Activated T-cell treated with anti-CD3 and anti-CD28 coated beads, Interleukin-2, amount 50 U/mL, for 48 hours (primary cell): ENCODE measurements around the gene PPP4C.
A peak's percentile ranks its signal among the peaks of the same experiment; 100 is the strongest.

Experiments used
- DNase-seq, 2 experiments: peaks; one replicate each; pipeline ENCODE4 v3.0.0-alpha.2; 2020

PPP4C gene

GRCh38 chr16:30060346-30060745 is 15.4 kb upstream of the PPP4C start:
- no peak for DNase-seq

- DNase-seq = no peak
Observed at GRCh38 chr16:30060836-30061554, 14.8 kb upstream of the PPP4C start.

- DNase-seq = no peak
Observed at GRCh38 chr16:30063278-30063892, 12.4 kb upstream of the PPP4C start.

DNA sequence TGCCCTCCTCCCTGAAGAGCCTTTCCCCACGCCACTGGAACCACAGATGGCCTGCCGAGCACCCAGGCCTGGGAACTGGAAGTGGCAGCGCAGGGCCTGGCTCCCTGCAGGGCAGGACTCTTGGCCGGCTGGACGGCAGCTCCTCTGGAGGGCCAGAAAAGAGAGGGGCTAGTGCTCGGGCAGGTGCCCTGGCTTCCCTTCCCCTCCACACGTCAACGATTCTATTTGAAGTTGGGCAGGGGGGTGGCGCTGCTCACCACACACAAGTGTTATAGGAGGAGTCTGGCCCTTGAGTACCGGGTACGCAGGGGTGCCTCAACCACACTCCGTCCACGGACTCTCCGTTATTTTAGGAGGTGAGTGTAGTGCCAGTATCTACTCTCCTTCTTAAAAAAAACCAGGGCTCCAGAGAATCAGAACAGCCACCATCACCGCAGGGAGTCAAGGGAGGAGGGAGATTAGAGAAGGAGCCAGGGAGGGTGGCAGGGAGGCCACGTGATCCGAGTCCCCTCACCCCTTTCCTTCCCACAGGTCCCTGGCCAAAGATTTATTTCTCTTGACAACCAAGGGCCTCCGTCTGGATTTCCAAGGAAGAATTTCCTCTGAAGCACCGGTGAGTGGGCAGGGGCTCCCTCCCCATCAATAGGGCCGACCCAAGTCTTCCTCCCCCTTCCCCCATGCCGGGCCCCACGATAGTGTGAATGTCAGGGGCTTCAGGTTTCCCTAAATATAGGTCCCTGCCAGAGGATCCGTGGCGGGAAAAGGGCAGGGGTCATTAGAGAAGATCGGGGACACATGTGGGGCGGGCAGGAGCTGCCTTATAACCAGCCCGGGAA is 11.7 kb upstream of the PPP4C start:
- DNase-seq = peak; percentile 84

GRCh38 chr16:30064729-30065101 is 11.1 kb upstream of the PPP4C start:
- DNase-seq = no peak

DNA sequence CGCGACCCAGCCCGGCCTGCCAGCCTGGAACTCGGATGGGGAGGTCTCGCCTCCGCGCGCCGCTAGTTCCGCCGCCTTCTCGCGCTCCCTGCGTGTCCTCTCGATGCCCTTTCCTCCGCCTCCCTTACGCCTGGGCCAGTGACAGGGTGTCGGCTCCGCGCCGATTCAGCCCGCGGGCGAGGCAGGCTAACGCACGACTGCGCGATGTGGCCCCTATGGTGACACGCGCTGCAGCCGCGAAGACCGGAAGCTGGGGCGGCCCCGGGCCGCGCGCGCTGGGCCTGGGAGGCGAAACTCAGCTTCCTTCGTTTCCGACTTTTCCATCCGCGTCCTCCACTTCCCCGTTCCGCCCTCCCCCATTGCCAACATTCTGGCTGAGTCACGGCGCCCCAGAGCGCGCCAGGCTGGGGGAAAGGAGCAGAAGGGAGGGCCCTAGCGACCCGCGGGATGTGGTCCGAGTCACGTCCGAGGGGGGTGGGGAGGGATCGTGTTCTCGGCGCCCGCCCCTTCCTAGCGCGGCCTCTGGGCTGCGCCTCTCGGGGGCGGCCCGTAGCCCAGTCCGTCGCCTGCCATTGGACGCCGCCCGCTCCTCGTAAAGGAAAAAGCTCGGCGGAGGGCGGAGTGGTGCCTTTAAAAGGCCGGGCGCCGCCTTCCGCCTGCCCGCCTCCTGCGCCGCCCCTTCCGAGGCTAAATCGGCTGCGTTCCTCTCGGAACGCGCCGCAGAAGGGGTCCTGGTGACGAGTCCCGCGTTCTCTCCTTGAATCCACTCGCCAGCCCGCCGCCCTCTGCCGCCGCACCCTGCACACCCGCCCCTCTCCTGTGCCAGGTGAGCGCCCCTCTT is 10.5 kb upstream of the PPP4C start, which contains the start of gene ALDOA:
Gene ALDOA, plus strand, starts transcription at position 659 of the 841 bp plus-strand sequence. CDS start 1,138 bp downstream, outside the sequence.
- DNase-seq = peak; percentile 97 to 98

DNA sequence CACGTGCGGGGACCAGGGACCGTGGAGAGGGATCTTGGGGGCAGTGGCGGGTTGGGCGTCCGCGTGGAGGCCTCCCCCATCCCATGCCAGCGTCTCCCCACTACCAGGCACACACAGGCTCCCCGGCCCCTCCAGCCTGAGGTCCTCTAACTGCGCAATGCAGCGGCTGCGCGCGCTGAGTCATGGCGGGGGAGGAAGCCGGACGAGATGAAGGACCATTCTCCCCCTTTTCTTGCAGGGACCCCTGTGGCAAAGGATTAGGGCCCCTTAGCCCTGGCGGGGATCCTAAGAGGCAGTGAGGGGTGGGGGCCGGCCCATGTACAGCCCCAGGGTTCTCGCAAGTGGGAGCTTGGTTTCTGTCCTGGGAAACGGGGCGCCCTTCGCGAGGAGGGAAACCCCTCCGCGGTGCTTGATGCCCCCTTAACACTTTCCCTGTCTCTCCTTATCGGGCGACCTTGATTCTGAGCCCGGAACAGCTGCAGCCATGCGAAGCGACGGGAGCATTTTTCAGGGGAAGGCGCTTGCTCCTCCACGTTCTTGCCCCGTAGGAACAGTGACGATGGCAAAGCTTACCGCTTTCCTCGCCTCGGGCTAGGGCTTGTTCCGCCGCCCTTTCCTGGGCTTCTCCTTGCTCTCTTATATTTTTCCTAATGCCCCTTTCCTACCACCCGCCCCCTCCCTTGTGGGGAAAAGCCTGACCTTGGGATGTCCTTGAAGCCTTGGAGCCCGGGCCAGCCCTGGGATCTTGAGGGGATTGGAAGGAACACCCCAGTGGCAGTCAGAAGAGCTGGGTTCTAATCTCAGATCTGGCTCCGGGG is 9.6 kb upstream of the PPP4C start:
- peak in 1 of 2 experiments; percentile 67 for DNase-seq

DNA sequence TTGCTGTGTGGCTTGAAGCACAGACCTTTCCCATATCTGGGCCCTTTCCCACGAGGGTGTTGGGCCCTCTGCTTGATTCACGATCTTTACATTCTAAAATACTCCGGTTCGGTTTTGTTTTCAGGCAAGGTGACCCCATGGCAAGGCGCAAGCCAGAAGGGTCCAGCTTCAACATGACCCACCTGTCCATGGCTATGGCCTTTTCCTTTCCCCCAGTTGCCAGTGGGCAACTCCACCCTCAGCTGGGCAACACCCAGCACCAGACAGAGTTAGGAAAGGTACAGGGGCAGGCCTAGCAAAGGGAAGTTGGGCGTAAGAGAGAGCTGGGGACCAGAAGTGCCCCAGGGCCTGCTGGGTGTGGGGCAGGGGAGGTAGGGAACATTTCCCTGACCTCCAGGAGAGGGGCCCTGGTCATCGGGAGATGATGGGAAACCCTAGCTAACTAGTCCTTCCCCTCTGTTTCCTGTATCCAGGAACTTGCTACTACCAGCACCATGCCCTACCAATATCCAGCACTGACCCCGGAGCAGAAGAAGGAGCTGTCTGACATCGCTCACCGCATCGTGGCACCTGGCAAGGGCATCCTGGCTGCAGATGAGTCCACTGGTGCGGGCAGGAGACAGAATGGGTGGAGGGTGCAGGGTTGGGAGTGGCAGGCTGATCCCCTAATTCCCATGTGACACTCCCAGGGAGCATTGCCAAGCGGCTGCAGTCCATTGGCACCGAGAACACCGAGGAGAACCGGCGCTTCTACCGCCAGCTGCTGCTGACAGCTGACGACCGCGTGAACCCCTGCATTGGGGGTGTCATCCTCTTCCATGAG is 8.8 kb upstream of the PPP4C start:
- DNase-seq = no peak

GRCh38 chr16:30067584-30067916 is 8.2 kb upstream of the PPP4C start:
- no peak for DNase-seq

GRCh38 chr16:30068333-30068732 is 7.5 kb upstream of the PPP4C start:
- DNase-seq = no peak

DNA sequence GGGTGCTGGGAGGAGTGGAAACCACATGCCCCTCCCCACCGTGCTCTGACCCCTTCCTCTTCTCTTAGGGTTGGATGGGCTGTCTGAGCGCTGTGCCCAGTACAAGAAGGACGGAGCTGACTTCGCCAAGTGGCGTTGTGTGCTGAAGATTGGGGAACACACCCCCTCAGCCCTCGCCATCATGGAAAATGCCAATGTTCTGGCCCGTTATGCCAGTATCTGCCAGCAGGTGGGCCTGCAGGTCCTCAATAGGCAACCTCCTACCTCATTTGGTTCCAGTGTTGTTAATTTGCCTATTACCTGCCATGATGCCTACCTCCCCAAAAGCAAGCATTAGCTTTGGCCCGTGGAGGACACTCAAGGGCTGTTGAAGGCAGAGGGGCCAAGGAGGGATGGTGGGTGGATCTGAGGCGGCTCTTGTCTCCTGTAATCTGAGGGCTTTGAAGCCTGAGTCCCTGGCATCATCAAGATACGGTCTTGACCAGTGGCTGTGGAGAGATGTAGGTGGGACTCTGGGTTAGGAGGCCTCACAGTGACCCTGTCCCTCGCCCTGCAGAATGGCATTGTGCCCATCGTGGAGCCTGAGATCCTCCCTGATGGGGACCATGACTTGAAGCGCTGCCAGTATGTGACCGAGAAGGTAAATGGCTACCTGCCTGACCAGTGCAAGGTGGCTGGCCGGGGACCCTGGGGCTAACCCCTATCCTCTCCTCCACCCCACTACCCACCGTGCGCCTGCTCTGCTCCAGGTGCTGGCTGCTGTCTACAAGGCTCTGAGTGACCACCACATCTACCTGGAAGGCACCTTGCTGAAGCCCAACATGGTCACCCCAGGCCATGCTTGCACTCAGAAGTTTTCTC is 6.8 kb upstream of the PPP4C start:
- DNase-seq = peak; percentile 70 to 72

GRCh38 chr16:30069611-30070462 is 6.0 kb upstream of the PPP4C start:
- DNase-seq = no peak

GRCh38 chr16:30070490-30070889 is 5.3 kb upstream of the PPP4C start:
- no peak for DNase-seq

- no peak for DNase-seq
Observed at GRCh38 chr16:30076276-30076791, 540 bp downstream of the PPP4C start.

DNA sequence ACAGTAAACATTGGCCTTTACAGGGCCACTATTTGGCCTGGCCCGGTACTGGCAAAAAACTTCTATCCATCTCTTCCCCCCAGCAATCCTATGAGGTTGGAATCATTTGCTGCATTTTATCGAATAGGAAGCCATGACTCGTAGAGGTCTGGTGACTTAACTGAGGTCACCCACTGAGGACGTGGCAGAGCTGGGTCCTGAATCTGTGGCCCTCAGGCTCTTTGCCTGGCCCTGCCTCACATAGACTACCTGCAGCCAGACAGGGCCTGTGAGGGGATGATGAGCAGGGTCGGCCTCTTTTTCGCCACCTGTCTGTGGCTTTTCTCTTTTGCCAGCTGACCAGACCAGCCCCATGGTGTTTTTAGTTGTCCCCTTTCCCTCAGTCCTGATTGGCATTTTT is 1.9 kb downstream of the PPP4C start:
- DNase-seq = no peak

DNA sequence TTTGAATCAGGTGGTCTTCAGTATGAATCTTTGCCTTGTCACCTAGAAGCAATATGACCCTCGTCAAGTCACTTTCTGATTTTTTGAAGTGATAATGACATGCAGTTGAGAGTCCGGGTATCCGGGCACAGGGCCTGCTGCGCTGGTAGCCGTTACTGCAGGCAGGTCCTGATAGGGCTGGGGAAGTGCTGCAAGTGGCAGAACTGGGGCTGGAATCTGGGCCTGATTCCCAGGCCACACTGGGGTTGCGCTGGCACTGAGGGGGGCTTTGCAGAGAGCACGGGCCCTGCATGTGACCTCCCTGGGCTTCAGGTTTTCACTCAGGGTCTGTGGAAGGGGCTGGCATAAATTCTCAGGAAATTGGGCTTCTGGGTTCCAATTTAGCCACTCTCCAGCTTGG is 3.0 kb downstream of the PPP4C start:
- no peak for DNase-seq

GRCh38 chr16:30079480-30079879 is 3.7 kb downstream of the PPP4C start:
- no peak for DNase-seq

GRCh38 chr16:30082545-30083090 is 6.8 kb downstream of the PPP4C start:
- no peak for DNase-seq
